ENCODE data around the gene HMOX1.

The HMOX1 gene

DNA sequence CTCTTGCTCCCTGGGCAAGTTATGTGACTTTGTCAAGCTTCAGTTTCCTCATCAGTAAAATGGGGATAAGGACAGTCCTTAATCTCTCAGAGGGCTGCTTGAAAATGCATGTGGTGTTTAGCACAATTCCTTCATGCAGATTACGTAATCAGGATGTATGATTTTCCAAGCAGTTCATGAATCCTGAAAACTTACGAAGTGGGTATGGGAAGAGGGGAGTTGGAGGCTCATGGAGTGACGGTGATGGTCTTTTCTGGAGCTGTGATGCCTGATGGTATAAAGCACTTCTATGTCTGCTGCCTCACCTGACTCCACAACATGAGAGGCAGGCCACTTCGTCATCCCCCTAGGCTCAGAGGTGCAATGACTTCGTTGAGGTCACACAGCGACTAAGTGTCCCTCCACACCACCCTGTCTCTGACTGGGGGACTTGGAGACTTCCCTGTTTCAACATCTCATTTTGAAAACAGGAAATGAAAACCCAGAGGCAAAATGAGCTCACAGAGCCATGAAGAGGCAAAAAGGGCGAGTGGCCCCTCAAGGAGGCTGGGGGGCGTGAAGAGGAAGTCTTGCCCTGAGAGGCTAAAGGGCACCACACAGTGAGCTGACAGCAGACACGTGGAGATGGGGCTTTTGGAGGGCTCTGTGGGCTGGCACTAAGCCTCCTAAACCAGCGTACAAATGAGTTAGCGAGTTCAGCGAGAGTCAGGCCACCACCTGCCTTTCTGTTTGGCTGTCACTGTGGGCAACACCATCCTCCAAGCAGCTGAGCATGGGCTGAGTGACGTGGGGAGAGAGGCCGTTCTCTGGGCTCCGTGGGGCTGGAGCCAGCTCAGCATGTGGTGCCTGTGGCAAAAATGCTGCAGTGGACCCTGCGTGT is 29.1 kb downstream of the HMOX1 start:
- no peak for DNase-seq

DNA sequence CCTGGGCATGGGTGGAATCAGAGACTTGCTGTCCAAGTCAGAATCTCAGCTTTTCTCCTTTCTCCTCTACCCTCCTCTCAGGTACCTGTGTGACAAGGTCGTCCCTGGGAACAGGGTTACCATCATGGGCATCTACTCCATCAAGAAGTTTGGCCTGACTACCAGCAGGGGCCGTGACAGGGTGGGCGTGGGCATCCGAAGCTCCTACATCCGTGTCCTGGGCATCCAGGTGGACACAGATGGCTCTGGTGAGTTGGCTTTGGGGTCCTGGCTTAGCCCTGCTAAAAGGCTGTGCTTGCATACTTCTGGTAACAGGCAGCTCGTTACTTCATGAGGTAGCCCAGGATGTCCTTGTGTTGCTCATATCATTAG is 29.8 kb downstream of the HMOX1 start:
- DNase-seq, result no peak

DNA sequence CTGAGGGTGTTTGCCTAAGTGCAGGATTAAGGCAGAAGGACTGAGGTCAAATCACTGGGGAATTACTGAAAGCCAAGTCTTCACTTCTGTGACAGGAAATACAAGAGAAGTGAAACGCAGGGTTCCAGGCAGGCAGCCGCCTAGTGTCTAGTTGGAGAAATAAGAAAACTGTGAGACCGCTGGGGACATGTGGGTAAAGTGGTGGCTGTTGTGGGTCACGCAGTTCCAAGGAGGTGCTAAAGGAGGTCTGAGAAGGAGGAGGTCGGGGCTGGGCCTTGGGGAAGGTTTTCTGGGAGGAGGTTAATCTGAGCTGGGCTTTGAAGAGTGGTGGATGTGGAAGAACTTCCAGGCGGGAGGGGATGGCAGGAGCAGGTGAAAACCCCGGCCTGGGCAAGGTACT is 30.2 kb downstream of the HMOX1 start:
- DNase-seq, result no peak

DNA sequence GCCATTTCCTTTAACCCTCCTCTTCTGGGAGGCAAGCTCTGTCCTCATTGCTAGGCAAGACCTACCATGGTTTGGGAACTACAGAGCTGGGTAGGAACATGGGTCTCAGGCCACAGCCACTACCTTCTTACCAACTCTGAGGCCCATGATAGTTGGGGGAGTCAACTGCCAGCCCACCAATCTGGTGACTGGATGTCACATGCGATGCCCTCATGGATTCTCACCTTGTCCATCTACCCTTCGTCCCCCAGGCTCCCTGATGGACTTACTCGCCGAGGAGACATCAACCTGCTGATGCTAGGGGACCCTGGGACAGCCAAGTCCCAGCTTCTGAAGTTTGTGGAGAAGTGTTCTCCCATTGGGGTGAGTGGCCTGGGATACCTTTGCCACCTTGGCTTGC is 32.7 kb downstream of the HMOX1 start:
- no peak for DNase-seq

DNA sequence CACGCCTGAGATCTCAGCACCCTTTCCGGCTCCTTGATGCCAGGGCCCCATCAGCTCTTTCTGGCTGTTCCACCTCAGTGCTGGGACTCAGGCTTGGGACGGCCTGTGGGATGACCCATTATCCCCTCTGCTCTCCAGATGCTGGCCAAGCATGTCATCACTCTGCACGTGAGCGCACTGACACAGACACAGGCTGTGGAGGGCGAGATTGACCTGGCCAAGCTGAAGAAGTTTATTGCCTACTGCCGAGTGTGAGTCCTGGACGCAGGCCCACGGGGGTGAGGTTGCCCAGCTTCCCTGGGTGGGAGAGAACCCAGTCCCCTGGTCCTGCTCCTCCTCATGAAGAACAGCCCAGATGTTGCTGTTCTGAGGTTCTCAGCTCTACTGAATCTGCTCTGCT is 36.7 kb downstream of the HMOX1 start:
- no peak for DNase-seq

DNA sequence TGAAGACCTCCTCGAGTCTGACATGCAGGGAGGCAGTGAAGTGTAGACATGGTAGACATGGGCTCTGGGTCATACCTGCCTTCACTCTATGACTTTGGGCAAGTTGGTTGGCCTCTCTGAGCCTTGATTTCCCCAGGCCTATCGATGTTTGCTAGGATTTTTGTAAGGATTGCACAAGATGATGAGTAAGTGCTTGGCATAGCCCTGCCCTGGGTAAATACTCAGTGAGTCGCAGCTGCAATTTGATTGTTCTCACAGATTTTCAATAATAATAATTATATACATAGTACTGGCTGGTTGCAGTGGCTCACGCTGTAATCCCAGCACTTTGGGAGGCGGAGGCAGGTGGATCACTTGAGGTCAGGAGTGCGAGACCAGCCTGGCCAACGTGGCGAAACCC is 37.2 kb downstream of the HMOX1 start:
- no peak for DNase-seq

DNA sequence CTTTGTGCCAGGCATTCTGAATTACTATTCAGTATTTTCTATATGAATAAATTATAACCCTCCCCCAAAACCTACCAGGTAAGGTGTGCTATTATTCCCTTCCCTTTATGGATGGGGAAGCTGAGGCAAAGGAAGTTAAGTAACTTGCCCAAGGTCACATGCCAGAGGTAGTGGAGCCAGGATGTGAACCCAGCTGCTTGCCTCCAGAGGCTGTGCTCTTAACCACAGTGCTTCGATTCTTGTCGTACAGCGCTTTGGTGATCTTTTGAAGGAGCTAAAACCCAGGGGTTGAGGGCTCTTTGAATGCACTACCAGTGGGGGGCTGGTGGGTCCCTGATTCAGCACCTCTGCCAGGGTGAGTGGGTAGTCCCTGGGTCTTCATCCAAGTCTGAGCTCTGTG is 37.8 kb downstream of the HMOX1 start:
- no peak for DNase-seq

DNA sequence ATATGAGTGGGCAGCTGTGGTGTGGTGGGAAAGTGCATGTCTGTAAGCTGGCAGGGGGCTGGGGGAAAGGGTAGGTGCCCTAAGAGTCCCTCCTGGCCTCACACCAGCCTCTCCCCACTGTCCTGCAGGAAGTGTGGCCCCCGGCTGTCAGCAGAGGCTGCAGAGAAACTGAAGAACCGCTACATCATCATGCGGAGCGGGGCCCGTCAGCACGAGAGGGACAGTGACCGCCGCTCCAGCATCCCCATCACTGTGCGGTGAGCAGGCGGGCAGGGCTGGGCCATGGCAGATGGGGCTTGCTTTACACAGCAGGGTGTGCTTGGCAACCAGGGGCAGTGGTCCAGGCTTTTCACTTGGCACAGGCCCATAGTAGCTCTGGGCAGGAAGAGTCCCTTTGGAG is 38.9 kb downstream of the HMOX1 start:
- DNase-seq, result no peak

DNA sequence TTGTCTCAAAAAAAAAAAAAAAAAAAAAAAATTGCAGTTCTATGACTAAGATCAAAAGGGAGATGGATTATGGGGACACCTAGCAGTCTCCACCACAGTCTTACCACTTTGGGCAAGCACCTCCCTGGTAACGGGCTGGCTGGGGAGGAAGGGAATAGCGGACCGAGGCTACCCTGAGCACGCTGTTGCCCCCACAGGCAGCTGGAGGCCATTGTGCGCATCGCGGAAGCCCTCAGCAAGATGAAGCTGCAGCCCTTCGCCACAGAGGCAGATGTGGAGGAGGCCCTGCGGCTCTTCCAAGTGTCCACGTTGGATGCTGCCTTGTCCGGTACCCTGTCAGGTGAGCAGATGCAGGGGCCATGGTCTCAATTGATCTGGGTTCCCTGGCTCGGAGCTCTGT is 40.2 kb downstream of the HMOX1 start:
- no peak for DNase-seq

DNA sequence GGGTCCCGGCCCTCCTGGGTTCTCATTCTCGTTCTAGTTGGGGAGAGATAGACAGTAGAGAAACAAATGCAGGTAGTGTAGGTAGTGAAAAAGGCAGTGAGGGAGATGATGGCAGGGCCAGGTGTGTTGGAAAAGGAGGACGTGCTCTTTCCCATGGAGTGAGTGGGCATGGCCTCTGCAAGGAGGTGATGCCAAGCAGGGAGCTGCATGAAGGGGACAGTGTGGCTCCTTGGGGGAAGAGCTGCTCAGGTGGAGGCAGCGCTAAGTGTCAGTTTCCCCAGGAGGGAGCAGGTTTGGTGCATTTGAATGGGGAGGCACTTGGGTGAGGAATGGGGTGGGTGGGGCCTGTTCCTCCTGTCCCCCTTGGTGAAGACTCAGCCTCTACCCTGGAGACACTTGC is 41.2 kb downstream of the HMOX1 start:
- DNase-seq, result no peak

DNA sequence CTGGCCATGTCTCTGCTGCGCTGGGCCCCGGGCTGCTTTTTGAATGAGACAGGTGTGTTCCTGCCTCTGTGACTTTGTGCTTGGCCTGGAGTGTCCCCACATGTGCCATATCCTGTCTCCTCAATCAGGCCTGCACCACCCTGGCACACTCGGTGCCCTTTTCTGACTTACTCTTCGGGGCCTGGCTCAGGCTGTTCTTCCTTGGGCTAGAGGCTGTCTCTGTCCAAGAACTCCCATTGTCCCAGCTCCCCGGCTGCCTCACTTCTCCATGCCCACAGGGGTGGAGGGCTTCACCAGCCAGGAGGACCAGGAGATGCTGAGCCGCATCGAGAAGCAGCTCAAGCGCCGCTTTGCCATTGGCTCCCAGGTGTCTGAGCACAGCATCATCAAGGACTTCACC is 42.0 kb downstream of the HMOX1 start:
- no peak for DNase-seq

DNA sequence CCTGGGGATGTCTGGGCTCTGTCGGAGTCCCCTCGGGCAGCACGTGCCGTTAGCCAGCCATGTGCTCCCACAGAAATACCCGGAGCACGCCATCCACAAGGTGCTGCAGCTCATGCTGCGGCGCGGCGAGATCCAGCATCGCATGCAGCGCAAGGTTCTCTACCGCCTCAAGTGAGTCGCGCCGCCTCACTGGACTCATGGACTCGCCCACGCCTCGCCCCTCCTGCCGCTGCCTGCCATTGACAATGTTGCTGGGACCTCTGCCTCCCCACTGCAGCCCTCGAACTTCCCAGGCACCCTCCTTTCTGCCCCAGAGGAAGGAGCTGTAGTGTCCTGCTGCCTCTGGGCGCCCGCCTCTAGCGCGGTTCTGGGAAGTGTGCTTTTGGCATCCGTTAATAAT is 43.2 kb downstream of the HMOX1 start:
- no peak for DNase-seq

DNA sequence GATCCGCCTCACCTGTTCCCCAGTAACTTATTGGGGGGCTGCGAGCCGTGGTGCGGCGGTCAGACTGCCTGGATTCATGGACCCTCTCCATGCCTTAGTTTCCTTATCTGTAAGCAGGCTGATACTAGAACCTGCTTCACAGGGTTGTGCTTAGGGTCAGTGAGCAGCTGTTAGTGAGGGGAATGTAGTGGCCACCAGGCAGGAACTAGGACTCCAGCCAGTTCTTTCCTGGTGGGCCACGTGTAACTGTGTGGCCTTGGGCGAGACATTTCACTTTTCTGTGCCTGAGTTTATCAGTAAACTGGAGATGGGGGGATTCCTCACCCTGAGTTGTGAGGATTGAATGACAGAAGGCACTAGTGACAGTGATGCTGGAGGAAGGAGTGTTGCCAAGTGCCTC is 43.9 kb downstream of the HMOX1 start:
- DNase-seq, result no peak

DNA sequence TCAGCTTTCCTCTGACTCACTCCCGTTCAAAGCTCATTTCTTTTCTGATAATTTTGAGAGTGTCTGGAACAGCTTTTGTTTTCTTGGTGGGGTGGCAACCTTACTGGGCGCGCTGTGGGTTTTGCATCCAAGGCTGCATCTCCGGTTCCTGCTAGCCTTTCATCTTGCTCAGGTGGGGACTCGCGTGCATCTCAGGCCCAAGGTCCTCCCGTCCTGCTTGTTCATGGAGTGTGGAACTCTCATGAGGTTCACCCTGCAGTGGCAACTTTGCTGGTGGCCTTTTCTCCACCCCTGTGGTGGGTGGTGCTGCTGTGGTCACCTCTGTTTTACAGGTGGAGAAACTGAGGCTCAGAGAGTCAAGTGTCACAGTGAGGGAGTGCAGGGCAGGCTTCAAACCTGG is 44.6 kb downstream of the HMOX1 start:
- no peak for DNase-seq

DNA sequence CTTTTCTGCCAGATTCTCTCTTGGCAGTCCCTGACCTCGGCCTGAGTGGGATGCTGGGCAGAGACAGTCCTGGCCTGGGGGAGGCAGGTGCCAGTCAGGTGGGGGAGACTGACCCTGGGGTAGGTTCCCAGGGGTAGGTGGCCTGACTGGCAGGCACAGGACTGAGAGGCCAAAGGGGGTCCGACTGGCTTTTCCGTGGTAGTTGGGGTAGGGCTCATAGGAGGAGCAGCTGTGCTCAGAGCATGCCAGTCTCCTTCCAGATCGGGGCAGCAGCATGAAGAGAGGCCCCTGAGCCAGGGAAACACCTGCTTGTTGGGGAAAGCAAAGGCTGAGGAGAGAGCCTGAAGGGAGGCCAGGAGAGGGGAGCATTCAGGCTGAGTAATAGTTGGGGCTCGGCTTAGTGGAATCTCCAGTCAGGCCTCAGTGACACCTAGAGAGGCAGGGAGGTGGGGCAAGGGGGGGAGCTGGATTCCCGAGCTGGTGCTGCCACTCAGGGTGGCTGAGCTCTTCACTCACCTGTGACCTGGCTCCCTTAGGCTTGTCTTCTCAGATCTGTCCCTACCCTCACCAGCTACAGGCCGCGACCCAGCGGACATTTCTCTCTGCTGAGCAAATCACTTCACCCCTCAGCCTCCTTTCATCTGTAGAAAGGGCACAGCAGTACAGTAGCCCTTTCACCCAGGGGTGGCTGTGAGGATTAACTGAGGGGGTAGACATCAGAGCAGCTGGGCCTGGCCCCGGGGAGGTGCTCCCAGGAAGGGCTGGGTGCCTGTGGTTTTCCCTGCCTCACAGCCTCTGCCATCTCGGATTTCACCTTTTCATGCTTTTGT is 45.3 kb downstream of the HMOX1 start:
- DNase-seq, result no peak

DNA sequence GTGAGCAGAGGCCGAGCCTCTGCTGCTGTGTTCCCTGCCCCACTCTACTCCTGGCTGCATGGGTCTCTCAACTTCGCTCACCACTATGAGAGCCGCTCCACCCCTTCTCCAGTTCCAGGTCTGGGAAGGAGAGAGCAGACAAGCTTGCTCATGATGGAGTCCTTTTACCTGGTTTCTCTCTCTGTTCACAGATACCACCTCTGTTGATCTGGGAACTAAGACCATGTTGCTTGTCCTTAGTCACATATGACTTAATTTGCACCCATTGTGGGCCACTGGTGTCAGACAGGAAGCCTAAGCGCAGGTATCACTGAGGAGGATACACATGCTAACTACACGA is 45.9 kb downstream of the HMOX1 start:
- no peak for DNase-seq

DNA sequence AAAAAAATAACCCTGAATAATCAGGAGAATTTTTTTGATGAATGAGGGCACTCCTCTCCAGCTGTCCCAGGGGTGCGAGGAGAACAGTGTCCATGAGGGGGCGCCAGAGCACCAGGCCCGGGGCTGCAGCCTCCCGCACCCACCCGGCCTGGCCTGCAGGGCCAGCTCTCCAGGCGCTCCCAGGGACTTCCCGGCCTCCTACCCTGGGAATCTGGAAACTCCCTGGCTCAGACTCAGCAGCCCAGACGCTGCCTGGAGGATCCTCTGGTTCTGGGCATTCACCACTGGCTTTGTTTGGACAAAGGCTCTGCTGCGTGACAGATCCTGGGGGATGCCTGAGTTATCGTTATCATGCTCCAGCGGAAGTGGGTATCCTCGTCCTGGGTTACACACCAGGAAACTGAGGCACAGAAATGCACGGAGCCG is 50.0 kb downstream of the HMOX1 start:
- no peak for DNase-seq

DNA sequence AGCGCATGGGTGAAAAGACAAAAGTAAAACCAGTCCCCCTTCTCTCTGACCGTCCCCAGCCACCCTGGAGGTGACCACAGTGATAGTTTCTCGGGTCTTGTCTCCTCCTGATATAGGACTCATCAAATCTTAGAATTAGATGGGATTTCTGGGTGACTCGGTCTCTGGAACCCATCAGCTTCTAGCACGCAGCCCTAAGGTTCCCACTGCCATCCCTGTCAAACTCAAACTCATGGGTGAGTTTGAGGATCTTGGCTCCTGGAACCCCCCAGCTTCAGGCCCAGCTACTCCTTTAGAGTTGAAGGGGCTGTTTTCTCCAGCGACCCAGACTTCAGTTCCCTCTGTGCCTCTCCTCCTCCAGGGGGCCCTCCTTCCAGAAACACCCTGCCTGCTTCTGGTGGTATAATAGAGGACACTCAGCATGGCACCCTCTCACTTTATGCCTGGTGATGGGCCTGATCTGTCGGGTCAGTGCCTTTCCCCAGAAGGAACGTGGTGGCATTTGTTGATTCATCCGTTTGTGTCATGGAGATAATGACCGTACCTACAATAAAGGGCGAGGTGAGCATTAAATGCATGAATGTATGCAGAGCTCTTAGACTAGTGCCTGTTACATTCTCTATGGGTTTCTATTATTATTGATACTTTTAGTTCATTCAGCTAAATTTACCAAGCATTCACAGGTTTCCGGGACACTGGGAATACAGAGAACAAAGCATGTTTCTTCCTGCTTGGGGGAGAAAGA is 50.8 kb downstream of the HMOX1 start:
- DNase-seq, result no peak

DNA sequence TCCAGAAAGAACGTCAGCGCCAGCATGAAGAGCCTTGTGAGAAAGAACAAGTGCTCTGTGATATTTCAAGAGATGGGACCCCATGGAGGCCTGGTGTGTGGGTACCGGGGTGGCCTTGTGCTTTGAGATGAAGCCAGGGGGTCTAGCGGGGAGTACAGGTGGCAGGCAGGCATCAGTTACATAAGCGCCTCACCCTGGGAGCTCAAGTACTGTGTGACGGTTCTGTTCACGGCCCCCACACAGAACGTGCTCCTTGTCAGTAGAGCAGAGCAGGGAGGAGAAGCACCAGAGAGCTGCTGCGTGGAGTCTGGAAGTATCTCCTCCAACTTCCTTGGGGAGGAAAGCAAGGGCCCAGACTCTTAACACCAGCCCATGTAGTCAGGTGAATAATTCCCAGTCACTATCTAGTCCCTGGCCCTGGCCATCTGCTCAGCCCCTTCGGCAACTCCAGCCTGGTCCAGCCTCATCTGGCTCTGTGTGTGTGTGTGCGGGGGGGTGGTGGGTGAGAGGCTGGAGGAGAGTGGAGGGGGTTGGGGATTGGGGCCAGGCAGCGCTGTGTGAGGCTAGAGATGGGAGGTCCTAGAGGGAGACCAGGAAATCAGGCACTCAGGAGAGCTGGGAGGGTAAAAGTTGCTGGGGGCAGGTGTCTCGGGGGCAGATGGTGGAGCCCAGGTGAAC is 51.5 kb downstream of the HMOX1 start:
- DNase-seq, result no peak

DNA sequence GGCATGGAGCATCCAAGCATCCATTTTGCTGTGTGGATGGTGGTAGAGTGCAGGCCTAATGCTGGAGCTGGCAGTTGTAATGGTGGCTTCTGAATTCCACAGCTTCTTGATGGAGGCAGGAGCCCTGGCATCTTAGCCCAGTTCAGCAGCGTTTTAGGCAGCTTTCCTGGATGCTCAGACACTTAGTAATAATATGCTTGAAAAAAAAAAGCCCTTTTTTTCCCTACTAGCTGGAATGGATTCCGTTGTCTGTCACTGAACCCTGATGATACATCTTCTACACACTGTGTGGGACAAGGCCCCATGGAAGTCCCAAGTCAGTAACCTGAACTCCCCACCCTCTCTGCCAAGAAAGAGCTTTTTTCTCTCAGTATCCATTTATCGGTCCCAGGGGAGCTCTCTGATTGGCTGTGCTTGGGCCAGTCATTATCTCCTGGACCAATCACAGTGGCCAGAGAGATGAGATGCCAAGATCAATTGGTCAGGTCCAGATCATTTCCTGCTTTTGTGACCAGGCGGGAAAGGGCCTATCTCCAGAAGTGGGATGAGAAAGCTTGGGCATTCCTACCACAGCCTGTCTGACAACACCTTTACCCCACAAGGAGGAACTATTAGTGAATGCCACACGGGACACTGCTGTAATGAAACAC is 53.3 kb downstream of the HMOX1 start:
- no peak for DNase-seq

DNA sequence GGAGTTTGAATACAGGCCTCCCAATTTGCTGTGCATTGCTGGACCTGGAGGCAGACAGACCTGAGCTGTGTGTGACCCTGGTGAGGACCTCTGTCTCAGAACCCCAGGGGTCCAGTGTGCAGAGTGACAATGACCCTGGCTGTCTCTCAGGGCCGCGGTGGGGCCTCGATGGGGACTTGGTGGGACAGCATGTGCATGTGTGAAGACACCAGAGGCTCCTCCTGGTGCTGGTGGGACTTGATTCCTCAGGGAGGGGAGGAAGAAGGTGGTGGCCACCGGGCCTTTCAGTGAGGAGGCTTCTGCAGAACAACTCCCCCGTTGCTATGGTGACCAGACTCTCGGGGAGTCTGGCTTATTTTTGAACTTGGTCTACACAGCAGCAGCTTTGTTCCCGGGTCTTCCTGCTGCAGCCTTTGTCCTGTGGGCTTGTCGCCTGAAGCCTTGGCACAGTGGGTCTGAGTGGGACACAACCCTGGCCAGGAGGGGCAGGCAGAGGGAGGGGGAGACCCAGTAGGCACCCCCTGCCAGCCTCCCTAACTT is 54.4 kb downstream of the HMOX1 start:
- DNase-seq, result no peak

DNA sequence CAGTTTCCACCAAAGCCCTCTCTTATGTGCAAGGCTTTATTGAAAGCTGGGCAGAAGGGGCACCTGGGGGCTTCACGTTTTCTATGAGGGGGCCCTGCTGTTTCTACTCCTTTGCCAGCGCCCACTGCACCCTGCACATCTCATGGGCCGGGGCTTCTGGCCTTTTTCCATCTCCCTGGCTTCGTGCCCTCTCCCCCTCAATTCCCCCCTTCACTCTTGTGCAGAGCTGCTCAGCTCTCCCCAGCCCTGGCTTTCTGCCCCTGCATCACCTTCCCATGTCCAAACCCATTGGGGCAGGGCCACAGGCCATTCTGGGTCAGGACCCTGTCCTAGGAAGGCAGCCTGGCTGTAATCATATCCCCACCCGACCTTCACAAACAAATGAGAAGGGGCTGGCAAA is 55.5 kb downstream of the HMOX1 start:
- no peak for DNase-seq
